ENCODE measurements around the gene RSPH9.

Gene RSPH9

DNA sequence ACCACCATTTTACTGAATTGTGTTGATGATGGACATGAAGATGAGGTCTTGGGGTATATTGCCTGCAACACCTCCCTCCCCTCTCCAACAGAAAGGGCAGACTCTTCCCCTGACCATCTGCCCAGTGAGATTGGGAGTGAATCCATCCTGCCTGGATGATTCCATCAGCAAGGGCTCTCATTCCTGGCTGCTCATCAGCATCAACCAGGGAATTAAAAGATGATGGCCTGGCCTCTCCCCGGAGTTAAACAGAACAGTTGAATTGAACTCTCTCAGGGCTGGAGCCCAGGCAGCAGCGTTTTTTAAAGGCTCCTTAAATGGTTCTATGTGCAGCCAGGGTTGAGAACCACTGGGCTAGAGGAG is 57.3 kb downstream of the RSPH9 start:
- no peaks in the 10 kb centered on the region for H3K27me3 Mint-ChIP-seq (ENCODE audit: low read depth)
- no peaks in the 10 kb centered on the region for H3K9me3 Mint-ChIP-seq
- H3K27ac Mint-ChIP-seq: peak overlapping the region; percentile 89 to 100 (median 89)

DNA sequence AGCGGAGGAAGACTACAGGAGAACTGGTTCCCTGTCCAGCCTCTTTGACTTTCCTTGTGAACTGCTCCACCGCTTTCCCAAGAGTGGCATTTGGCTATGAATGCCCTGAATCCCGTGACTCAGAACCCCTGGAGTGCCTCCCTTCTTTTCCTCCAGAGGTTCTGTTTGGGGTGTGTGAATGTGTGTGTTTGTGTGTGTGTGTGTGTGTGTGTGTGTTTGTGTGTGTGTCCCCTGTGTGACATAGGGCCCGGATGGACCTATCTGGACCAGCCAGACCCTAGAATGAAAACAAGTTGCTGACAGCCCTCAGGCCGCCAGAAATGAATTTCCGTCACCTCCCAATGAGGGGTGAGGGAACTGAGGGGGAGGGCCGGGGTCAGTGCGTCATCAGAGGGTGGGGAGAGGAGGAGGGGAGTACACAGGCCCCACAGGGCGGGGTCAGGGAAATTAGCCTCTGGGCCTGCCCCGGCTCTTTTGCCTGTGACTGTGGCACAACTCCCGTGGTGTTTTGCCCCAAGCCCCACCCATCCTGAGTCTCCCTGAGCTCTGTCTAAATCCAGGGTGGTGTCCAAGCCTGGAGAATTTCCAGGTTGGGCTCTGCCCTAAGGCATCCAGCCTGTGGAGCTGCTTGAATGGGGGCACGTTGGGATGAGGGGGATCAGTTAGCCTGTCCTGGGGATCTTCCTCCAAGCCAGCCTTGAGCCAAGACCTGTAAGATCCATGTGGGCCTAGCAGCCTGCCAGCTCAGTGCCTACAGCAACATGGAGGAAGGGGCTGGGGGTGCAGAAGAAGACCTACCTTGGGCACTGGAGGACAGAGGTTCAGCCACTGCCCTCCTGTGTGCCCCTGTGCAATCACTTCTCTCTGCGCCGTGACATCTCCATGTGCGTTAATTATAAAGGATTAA is 58.0 kb downstream of the RSPH9 start:
- Mint-ChIP-seq H3K4me1 (peaks cover 85% of the 10 kb centered on the region), H3K36me3 (ENCODE audit: low read depth) (no peaks in the 10 kb centered on the region), H3K27me3 (ENCODE audit: low read depth) (no peaks in the 10 kb centered on the region), H3K9me3 (no peaks in the 10 kb centered on the region), H3K4me3 (peak overlapping the region in 2 of 3 experiments; percentile 3 to 15), H3K27ac (peak overlapping the region; percentile 89 to 100 (median 89))
- TF ChIP-seq, protein P1, sequence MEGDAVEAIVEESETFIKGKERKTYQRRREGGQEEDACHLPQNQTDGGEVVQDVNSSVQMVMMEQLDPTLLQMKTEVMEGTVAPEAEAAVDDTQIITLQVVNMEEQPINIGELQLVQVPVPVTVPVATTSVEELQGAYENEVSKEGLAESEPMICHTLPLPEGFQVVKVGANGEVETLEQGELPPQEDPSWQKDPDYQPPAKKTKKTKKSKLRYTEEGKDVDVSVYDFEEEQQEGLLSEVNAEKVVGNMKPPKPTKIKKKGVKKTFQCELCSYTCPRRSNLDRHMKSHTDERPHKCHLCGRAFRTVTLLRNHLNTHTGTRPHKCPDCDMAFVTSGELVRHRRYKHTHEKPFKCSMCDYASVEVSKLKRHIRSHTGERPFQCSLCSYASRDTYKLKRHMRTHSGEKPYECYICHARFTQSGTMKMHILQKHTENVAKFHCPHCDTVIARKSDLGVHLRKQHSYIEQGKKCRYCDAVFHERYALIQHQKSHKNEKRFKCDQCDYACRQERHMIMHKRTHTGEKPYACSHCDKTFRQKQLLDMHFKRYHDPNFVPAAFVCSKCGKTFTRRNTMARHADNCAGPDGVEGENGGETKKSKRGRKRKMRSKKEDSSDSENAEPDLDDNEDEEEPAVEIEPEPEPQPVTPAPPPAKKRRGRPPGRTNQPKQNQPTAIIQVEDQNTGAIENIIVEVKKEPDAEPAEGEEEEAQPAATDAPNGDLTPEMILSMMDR (IDR thresholded peaks at IDR 0.05; ENCODE audit: unreplicated experiment in 3 of 3): no peak

More for the DNA sequence above, 57.3 kb downstream of the RSPH9 start:
- H3K4me3 Mint-ChIP-seq: no peak overlapping the region
- H3K4me1 Mint-ChIP-seq: peaks cover 85% of the 10 kb centered on the region
- TF ChIP-seq, protein P1 (IDR thresholded peaks at IDR 0.05; ENCODE audit: unreplicated experiment in 3 of 3): no peak
- H3K36me3 Mint-ChIP-seq (ENCODE audit: low read depth): no peaks in the 10 kb centered on the region

DNA sequence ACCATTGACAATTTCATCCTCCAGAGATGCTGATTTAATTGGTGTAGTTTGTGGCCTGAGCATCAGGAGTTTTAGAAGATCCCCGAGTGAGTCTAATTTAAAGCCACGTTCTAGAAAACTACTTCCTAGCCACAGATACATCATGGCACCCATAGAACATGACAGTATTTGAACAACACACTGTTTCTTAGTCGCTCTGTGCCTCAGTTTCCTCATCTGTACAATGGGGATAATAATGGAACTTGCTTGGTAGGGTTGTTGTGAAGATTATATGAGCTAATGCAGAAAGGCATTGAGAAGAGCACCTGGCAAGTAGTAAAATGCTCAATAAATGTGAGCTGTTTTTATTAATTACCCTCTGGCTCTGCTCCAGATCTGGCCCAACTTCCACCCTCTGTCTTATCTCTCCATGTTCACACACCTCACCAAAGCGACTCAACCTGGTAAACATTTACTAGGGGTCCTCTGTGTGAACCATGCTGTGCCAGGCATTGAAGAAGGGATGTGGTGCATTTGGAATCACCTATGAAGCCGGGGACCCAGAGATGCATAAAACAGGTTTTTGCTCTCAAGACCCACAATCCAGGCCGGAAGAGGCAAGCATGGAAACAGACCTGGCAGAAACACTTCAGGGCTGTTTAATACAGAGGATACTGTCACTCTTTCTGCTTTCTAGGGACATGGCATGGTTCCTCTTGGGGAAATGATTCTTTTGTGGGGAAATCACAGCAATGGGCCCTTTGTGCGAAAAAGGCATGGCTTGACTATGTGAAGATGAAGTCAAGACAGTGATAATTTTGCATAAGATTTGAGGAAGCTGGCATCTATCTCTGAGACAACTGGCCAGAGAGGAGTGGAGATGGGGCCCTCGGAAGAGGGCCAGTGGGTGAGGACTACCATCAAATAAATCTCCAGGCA is 58.9 kb downstream of the RSPH9 start:
- H3K4me1 Mint-ChIP-seq: peaks cover 79% of the 10 kb centered on the region
- TF ChIP-seq, protein P1 (IDR thresholded peaks at IDR 0.05; ENCODE audit: unreplicated experiment in 3 of 3): no peak
- H3K4me3 Mint-ChIP-seq: no peak overlapping the region
- H3K27me3 Mint-ChIP-seq (ENCODE audit: low read depth): no peaks in the 10 kb centered on the region
- peak overlapping the region; percentile 89 to 100 (median 89) for H3K27ac Mint-ChIP-seq
- no peaks in the 10 kb centered on the region for H3K36me3 Mint-ChIP-seq (ENCODE audit: low read depth)
- H3K9me3 Mint-ChIP-seq: no peaks in the 10 kb centered on the region

DNA sequence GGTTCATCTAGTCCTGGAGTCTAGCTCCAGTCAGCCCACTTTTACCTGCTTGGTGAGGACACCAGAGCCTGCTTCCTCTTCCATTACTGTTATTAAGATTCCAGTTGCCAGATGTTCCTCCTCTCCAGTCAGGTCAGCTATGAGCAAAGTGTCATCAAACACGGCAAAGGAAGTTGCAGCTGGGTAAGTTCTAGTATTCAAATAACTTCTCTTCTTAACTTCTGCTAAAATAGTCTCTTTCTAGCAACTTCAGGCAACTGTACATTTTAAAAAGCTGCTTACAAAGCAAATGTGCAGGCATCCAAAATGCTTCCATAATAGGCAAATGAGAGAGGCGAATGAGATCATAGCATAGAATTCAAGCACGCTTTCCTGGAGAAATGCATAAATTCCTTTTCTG is 61.2 kb downstream of the RSPH9 start:
- H3K9me3 Mint-ChIP-seq: no peaks in the 10 kb centered on the region
- peaks cover 81% of the 10 kb centered on the region for H3K4me1 Mint-ChIP-seq
- TF ChIP-seq, protein P1 (IDR thresholded peaks at IDR 0.05; ENCODE audit: unreplicated experiment in 3 of 3): no peak
- H3K27ac Mint-ChIP-seq: peak overlapping the region; percentile 98 to 100 (median 99)
- no peaks in the 10 kb centered on the region for H3K36me3 Mint-ChIP-seq (ENCODE audit: low read depth)
- peak overlapping the region; percentile 9 to 72 (median 60) for H3K4me3 Mint-ChIP-seq
- no peaks in the 10 kb centered on the region for H3K27me3 Mint-ChIP-seq (ENCODE audit: low read depth)

DNA sequence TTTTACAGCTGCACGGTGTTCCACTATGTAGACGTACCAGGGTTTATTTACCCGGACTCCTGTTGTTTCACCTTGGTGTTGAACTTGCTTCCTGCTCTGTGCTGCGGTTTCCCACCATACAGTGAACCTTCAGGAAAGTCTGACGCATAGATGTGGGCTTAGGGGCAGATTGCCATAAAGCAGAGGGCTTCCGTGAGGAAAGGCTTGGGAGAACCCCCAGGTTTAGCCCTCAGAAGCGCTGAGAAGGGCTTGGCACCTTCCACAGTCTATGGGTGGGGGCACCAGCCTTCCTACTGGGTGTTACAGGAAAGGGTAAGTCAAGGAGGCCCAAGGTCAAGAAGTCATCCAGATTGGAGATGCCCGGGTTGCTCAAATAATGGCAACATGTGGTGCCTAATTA is 62.0 kb downstream of the RSPH9 start:
- H3K4me3 Mint-ChIP-seq: peak overlapping the region; percentile 12 to 24 (median 23)
- TF ChIP-seq, protein P1 (IDR thresholded peaks at IDR 0.05; ENCODE audit: unreplicated experiment in 3 of 3): no peak

More for the DNA sequence above, 62.0 kb downstream of the RSPH9 start:
- no peaks in the 10 kb centered on the region for H3K27me3 Mint-ChIP-seq (ENCODE audit: low read depth)
- peak overlapping the region; percentile 98 to 100 (median 99) for H3K27ac Mint-ChIP-seq
- no peaks in the 10 kb centered on the region for H3K9me3 Mint-ChIP-seq
- H3K36me3 Mint-ChIP-seq (ENCODE audit: low read depth): no peaks in the 10 kb centered on the region
- H3K4me1 Mint-ChIP-seq: peaks cover 84% of the 10 kb centered on the region
